AG08396 (cell line): ENCODE measurements around the gene WWC1.
A peak's percentile ranks its signal among the peaks of the same experiment; 100 is the strongest.

Experiments used
- DNase-seq: peaks from one replicate; pipeline ENCODE4 v3.0.0; 2012; ENCODE audit warnings: low spot score, mixed read lengths

Gene WWC1

GRCh38 chr5:168446983-168447619, 155.7 kb downstream of the WWC1 start:
- no peak for DNase-seq

- no peak for DNase-seq
Measured at GRCh38 chr5:168447808-168448207, 156.4 kb downstream of the WWC1 start.

- no peak for DNase-seq
Measured at GRCh38 chr5:168449166-168449565, 157.7 kb downstream of the WWC1 start.

- no peak for DNase-seq
Measured at GRCh38 chr5:168451565-168451964, 160.1 kb downstream of the WWC1 start.

GRCh38 chr5:168455201-168455600, 163.8 kb downstream of the WWC1 start:
- no peak for DNase-seq

- no peak for DNase-seq
Measured at GRCh38 chr5:168457542-168457941, 166.1 kb downstream of the WWC1 start.

GRCh38 chr5:168460606-168461005, 169.2 kb downstream of the WWC1 start:
- no peak for DNase-seq

- DNase-seq = no peak
Measured at GRCh38 chr5:168463081-168463480, 171.6 kb downstream of the WWC1 start.

- DNase-seq = no peak
Measured at GRCh38 chr5:168464214-168464613, 172.8 kb downstream of the WWC1 start.

- DNase-seq = no peak
Measured at GRCh38 chr5:168464641-168465040, 173.2 kb downstream of the WWC1 start.

GRCh38 chr5:168467755-168468330, 176.4 kb downstream of the WWC1 start:
- DNase-seq = no peak

- peak; percentile 43 for DNase-seq
Measured at GRCh38 chr5:168468836-168469235, 177.4 kb downstream of the WWC1 start.

- no peak for DNase-seq
Measured at GRCh38 chr5:168469816-168470215, 178.4 kb downstream of the WWC1 start.

GRCh38 chr5:168471785-168472184, 180.3 kb downstream of the WWC1 start:
- DNase-seq = peak; percentile 17

GRCh38 chr5:168472329-168472728, 180.9 kb downstream of the WWC1 start:
- peak; percentile 83 for DNase-seq

GRCh38 chr5:168474319-168474718, 182.9 kb downstream of the WWC1 start:
- no peak for DNase-seq

- peak; percentile 42 for DNase-seq
Measured at GRCh38 chr5:168477060-168477459, 185.6 kb downstream of the WWC1 start.

GRCh38 chr5:168479166-168479565, 187.7 kb downstream of the WWC1 start:
- DNase-seq = no peak

- no peak for DNase-seq
Measured at GRCh38 chr5:168480601-168481000, 189.2 kb downstream of the WWC1 start.

- no peak for DNase-seq
Measured at GRCh38 chr5:168481330-168481788, 189.9 kb downstream of the WWC1 start.

- no peak for DNase-seq
Measured at GRCh38 chr5:168482361-168482760, 190.9 kb downstream of the WWC1 start.

GRCh38 chr5:168486136-168486879, 194.9 kb downstream of the WWC1 start, which contains the start of gene RARS1:
RARS1 (plus strand) TSS chr5:168486471; CDS start chr5:168486499, 28 bp downstream.
- peak; percentile 95 for DNase-seq

- DNase-seq = no peak
Measured at GRCh38 chr5:168489059-168489458, 197.6 kb downstream of the WWC1 start.
